ENCODE data around the gene SARS1. TPM values are rescaled to one million over a fixed set of nuclear protein-coding genes. Genes with fewer than 3 reads are reported as not detected.
"Not testable (repeated sequence)": the region's sequence is repeated elsewhere in the genome, so short reads cannot be mapped to it uniquely, and the experiment has no call there.

SARS1 gene
- total RNA-seq, 1 experiment from 2014 or later = 492 TPM

DNA sequence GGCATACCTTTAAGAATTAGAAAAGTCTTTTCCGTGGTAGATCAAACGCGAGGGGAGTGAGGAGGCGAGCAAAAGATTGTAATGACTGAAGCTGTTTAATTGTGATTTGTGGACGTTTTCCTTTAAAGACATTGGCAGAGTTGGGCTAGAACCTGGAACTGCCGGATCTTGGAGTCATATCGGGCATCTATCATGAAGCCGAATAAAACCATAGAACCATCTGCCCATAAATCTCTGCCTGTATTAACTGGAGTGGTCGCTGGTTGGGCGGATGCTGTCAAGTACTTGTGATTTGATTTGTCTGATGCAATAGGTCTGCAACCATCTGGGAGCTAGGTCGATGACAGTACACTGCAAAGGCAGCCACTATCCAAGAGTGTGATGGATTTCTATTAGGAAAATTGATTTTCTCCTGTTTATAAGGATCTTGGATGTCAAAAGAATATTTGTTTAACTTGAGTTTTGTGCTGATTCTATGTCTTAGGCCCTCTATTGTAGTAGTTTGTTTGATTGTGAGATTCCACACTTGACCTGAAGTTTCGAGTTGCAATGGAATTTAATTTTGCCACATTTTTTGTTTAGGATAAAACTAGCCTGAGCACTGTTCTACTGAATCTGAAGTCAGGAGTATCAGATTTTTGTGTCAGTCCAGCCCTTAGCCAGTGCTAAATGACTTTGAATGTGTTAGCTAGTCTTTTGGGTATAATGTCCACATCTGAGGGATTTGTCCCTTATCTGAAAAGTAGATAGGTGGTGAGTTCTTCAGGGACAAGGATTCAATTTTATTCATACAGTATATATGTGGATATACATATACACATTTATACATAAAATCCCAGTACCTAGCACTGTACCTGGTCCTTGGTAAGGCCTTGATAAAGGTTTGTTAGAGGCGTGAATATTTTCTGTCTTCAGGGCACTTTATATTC lies 1.2 kb downstream of the SARS1 start:
- TF ChIP-seq, protein P1, sequence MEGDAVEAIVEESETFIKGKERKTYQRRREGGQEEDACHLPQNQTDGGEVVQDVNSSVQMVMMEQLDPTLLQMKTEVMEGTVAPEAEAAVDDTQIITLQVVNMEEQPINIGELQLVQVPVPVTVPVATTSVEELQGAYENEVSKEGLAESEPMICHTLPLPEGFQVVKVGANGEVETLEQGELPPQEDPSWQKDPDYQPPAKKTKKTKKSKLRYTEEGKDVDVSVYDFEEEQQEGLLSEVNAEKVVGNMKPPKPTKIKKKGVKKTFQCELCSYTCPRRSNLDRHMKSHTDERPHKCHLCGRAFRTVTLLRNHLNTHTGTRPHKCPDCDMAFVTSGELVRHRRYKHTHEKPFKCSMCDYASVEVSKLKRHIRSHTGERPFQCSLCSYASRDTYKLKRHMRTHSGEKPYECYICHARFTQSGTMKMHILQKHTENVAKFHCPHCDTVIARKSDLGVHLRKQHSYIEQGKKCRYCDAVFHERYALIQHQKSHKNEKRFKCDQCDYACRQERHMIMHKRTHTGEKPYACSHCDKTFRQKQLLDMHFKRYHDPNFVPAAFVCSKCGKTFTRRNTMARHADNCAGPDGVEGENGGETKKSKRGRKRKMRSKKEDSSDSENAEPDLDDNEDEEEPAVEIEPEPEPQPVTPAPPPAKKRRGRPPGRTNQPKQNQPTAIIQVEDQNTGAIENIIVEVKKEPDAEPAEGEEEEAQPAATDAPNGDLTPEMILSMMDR (IDR thresholded peaks at IDR 0.05; ENCODE audit: unreplicated experiment) = no peak
- Mint-ChIP-seq H3K27me3 (ENCODE audit: insufficient read depth, unreplicated experiment) (no peaks in the 10 kb centered on the region), H3K4me3 (ENCODE audit: unreplicated experiment) (peak overlapping the region; percentile 98), H3K27ac (ENCODE audit: low read depth, unreplicated experiment) (peak overlapping the region; percentile 98), H3K4me1 (ENCODE audit: insufficient read depth, unreplicated experiment) (peaks cover 22% of the 10 kb centered on the region), H3K9me3 (ENCODE audit: unreplicated experiment) (no peaks in the 10 kb centered on the region), H3K36me3 (ENCODE audit: insufficient read depth, unreplicated experiment) (peaks cover 33% of the 10 kb centered on the region)
- intact Hi-C loops (cut with micrococcal nuclease) = no loop called here
- CTCF ChIA-PET = interaction anchor here (0.6 to 11.3 kb wide), 8 partner anchors 10 to 209 kb away, joined by 3 to 95 read pairs (median 5); no protein-coding TSS in a partner anchor
- BruUV-seq (replicated peaks) = TSS peak; percentile 53
- peak; percentile 87 for DNase-seq (ENCODE audit: unreplicated experiment)
- POLR2A ChIA-PET = interaction anchor here (0.5 to 4.3 kb wide), 37 partner anchors 10 to 385 kb away, joined by 3 to 72 read pairs (median 7); partner anchors contain the start of genes CELSR2, CLCC1, GNAI3 and PSMA5

DNA sequence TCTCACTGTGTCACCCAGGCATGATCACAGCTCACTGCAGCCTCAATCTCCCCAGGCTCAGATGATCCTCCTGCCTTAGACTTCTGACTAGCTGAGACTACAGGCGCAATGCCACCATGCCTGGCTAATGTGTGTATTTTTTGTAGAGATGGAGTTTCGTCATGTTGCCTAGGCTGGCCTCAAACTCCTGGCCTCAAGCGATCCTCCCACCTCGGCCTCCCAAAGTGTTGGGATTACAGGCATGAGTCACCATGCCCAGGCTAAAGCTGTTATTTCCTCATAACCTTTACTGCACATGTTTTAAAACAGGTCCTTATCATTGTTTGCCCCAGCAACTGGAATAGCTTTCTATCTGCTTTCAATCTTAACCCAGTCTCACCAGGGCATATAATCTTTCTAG lies 2.9 kb downstream of the SARS1 start:
- TF ChIP-seq, protein P1 (IDR thresholded peaks at IDR 0.05; ENCODE audit: unreplicated experiment) = no peak
- intact Hi-C loops (cut with micrococcal nuclease) = no loop called here
- peak overlapping the region; percentile 98 for H3K4me3 Mint-ChIP-seq (ENCODE audit: unreplicated experiment)
- peaks cover 46% of the 10 kb centered on the region for H3K36me3 Mint-ChIP-seq (ENCODE audit: insufficient read depth, unreplicated experiment)
- H3K4me1 Mint-ChIP-seq (ENCODE audit: insufficient read depth, unreplicated experiment) = peaks cover 16% of the 10 kb centered on the region
- POLR2A ChIA-PET = interaction anchor here (0.8 to 3.4 kb wide), 7 partner anchors 9 to 66 kb away, joined by 3 to 38 read pairs (median 6); partner anchors contain the start of gene PSRC1
- no TSS peak for BruUV-seq (replicated peaks)
- H3K9me3 Mint-ChIP-seq (ENCODE audit: unreplicated experiment) = no peaks in the 10 kb centered on the region
- no peak overlapping the region for H3K27ac Mint-ChIP-seq (ENCODE audit: low read depth, unreplicated experiment)
- H3K27me3 Mint-ChIP-seq (ENCODE audit: insufficient read depth, unreplicated experiment) = no peaks in the 10 kb centered on the region
- no peak for DNase-seq (ENCODE audit: unreplicated experiment)
- CTCF ChIA-PET = interaction anchor here (0.8 to 11.3 kb wide), 4 partner anchors 8 to 20 kb away, joined by 3 to 95 read pairs (median 15); no protein-coding TSS in a partner anchor

DNA sequence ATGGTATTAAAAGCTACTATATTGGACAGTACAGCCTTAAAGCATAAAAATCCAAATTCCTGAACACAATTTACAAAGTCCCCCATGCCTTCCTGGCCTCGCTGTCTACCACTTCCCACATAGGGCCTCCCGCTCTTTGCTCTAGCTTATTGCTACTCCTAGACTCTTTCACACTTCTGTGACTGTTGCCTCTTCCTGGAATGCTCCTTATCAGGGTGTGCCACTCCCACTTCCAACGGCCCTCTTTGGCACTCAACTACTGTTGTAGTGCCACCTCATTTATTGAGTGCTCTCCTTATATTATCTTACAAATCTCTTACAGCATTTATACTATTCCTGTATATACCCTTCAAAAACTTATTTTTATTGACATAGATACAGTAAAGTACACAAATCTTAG lies 4.8 kb downstream of the SARS1 start:
- CTCF ChIA-PET = interaction anchor here (0.9 kb wide), 1 partner anchor 314 kb away, joined by 3 read pairs; no protein-coding TSS in a partner anchor

DNA sequence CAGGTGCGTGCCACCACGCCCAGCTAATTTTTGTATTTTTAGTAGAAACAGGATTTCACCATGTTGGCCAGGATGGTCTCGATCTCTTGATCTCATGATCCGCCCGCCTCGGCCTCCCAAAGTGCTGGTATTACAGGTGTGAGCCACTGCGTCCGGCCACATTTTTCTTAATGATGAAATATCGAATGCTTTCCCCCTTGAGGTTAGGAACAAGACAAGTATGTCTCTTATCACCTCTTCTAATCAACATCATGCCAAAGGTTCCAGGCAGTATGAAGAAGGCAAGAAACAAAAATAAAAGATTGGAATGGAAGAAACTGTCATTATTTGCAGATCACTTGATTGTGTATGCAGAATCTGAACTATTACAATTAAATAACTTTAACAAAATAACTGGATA lies 7.5 kb downstream of the SARS1 start:
- CTCF ChIA-PET; H3K27ac Mint-ChIP-seq (ENCODE audit: low read depth, unreplicated experiment); H3K27me3 Mint-ChIP-seq (ENCODE audit: insufficient read depth, unreplicated experiment); DNase-seq (ENCODE audit: unreplicated experiment); intact Hi-C loops (cut with micrococcal nuclease); BruUV-seq (replicated peaks); H3K4me3 Mint-ChIP-seq (ENCODE audit: unreplicated experiment); H3K9me3 Mint-ChIP-seq (ENCODE audit: unreplicated experiment): not testable (repeated sequence)
- Mint-ChIP-seq H3K36me3 (ENCODE audit: insufficient read depth, unreplicated experiment) (peaks cover 71% of the 10 kb centered on the region), H3K4me1 (ENCODE audit: insufficient read depth, unreplicated experiment) (peaks cover 21% of the 10 kb centered on the region)
- POLR2A ChIA-PET = interaction anchor here (0.8 kb wide), 1 partner anchor 36 kb away, joined by 3 read pairs; no protein-coding TSS in a partner anchor

More for the DNA sequence above, 4.8 kb downstream of the SARS1 start:
- Mint-ChIP-seq H3K36me3 (ENCODE audit: insufficient read depth, unreplicated experiment) (peaks cover 53% of the 10 kb centered on the region), H3K27ac (ENCODE audit: low read depth, unreplicated experiment) (peak overlapping the region; percentile 15), H3K27me3 (ENCODE audit: insufficient read depth, unreplicated experiment) (no peaks in the 10 kb centered on the region), H3K4me1 (ENCODE audit: insufficient read depth, unreplicated experiment) (peaks cover 16% of the 10 kb centered on the region), H3K9me3 (ENCODE audit: unreplicated experiment) (no peaks in the 10 kb centered on the region), H3K4me3 (ENCODE audit: unreplicated experiment) (no peak overlapping the region)
- BruUV-seq (replicated peaks) = no TSS peak
- DNase-seq (ENCODE audit: unreplicated experiment) = no peak
- POLR2A ChIA-PET = interaction anchor here (0.6 to 2.2 kb wide), 4 partner anchors 22 to 204 kb away, joined by 3 to 6 read pairs (median 4); partner anchors contain the start of gene PSRC1
- intact Hi-C loops (cut with micrococcal nuclease) = no loop called here
- TF ChIP-seq, protein P1 (IDR thresholded peaks at IDR 0.05; ENCODE audit: unreplicated experiment) = no peak

Data from MCF 10A (cell line).